H1 (cell line): Measurements from ENCODE around the gene CRLF3. TPM values are rescaled to one million over a fixed set of nuclear protein-coding genes. Genes with fewer than 3 reads are reported as not detected.
"Not testable (repeated sequence)": the region's sequence is repeated elsewhere in the genome, so short reads cannot be mapped to it uniquely, and the experiment has no call there.

Source experiments
- CTCF ChIA-PET: fragments of 300-600 bp; sonication (Branson Sonifier 250); formaldehyde crosslinking; loops from one replicate; lab custom pipeline; 2021; ENCODE audit not compliant: partially characterized antibody; lab: Charles Lee
- POLR2A ChIA-PET: fragments of 300-600 bp; sonication (Branson Sonifier 250); formaldehyde crosslinking; loops from one replicate; lab custom pipeline; 2021; ENCODE audit warnings: inconsistent platforms; ENCODE audit not compliant: partially characterized antibody; lab: Charles Lee
- DNase-seq, 2 experiments: peaks; one replicate each; pipeline versions ENCODE4 v3.0.0 to v3.0.0-alpha.2; 2010 to 2022; ENCODE audit warnings: low spot score in 2 of 2, low read depth in 1 of 2, mixed read lengths in 1 of 2
- FAIRE-seq: peaks from 2 replicates; lab custom pipeline; 2011; peaks lifted over from hg19 to GRCh38; lab: Jason Lieb, UNC
- H2AFZ ChIP-seq: 2 replicates; pipeline ENCODE4 v1.8.1; 2012; ENCODE audit warnings: low read length, inconsistent platforms
- H2AK5ac ChIP-seq: 2 replicates; pipeline ENCODE4 v1.6.1; 2013; ENCODE audit warnings: low read depth, low read length
- H2BK120ac ChIP-seq: replicated peaks from 2 replicates; pipeline ENCODE3; 2013; ENCODE audit warnings: low read depth, low read length, inconsistent platforms
- H2BK12ac ChIP-seq: 2 replicates; pipeline ENCODE4 v1.6.1; 2013; ENCODE audit warnings: low read depth, low read length
- H2BK15ac ChIP-seq: 2 replicates; pipeline ENCODE4 v1.6.1; 2013; ENCODE audit warnings: low read length
- H2BK20ac ChIP-seq: 2 replicates; pipeline ENCODE4 v1.6.1; 2013; ENCODE audit warnings: low read length
- H2BK5ac ChIP-seq: 2 replicates; pipeline ENCODE4 v1.6.1; 2013; ENCODE audit warnings: low read depth, low read length
- H3K14ac ChIP-seq: 2 replicates; pipeline ENCODE4 v1.6.1; 2013; ENCODE audit warnings: inconsistent platforms; ENCODE audit not compliant: insufficient read length
- H3K18ac ChIP-seq: 2 replicates; pipeline ENCODE4 v1.6.1; 2013; ENCODE audit warnings: low read length; ENCODE audit errors: extremely low read depth
- H3K23ac ChIP-seq: 2 replicates; pipeline ENCODE4 v1.6.1; 2013; ENCODE audit warnings: inconsistent platforms; ENCODE audit not compliant: insufficient read length
- H3K23me2 ChIP-seq: 2 replicates; pipeline ENCODE4 v1.6.1; 2013; ENCODE audit warnings: low read depth, low read length
- H3K27ac ChIP-seq: 2 replicates; pipeline ENCODE4 v1.6.1; 2011; ENCODE audit warnings: low read depth, low read length, inconsistent platforms
- H3K27me3 ChIP-seq, 4 experiments: replicated peaks in 1 of 4; 1 replicate in 1 of 4; 2 replicates in 3 of 4; pipeline versions ENCODE4 v1.6.1 to v1.8.1; 2011 to 2013; ENCODE audit warnings: low read length in 3 of 4, mild to moderate bottlenecking in 3 of 4, inconsistent platforms in 2 of 4, mixed read lengths in 2 of 4, moderate library complexity in 1 of 4; ENCODE audit not compliant: control insufficient read depth in 3 of 4, insufficient read depth in 3 of 4; ENCODE audit errors: extremely low read depth in 1 of 4
- H3K36me3 ChIP-seq, 4 experiments: 2 replicates each; pipeline versions ENCODE4 v1.6.1 to v1.8.1; 2011 to 2013; ENCODE audit warnings: mild to moderate bottlenecking in 4 of 4, low read length in 3 of 4, moderate library complexity in 2 of 4, control low read depth in 1 of 4, inconsistent platforms in 1 of 4; ENCODE audit not compliant: insufficient read depth in 4 of 4, control insufficient read depth in 2 of 4
- H3K4ac ChIP-seq: replicated peaks from 2 replicates; pipeline ENCODE3; 2013; ENCODE audit warnings: low read length, low read depth, mixed read lengths, inconsistent platforms; ENCODE audit not compliant: insufficient read length
- H3K4me1 ChIP-seq, 4 experiments: replicated peaks in 1 of 4; 1 replicate in 1 of 4; 2 replicates in 3 of 4; pipeline versions ENCODE4 v1.6.1 to v1.8.1; 2011 to 2013; ENCODE audit warnings: low read length in 3 of 4, inconsistent platforms in 2 of 4, mixed read lengths in 1 of 4; ENCODE audit not compliant: insufficient read depth in 4 of 4, control insufficient read depth in 3 of 4
- H3K4me2 ChIP-seq, 2 experiments: 2 replicates each; pipeline versions ENCODE4 v1.6.1 to v1.8.1; 2011 to 2013; ENCODE audit warnings: low read depth in 2 of 2, low read length in 2 of 2, control low read depth in 1 of 2, inconsistent platforms in 1 of 2, mild to moderate bottlenecking in 1 of 2; ENCODE audit not compliant: insufficient read depth in 1 of 2
- H3K4me3 ChIP-seq, 4 experiments: fragments of 200-600, 300-600 bp in 1 of 4; sonication (generic), shearing (Covaris generic), sonication (Bioruptor Twin) in 1 of 4; 2 replicates each; pipeline versions ENCODE4 v1.5.1 to v1.8.1; 2011 to 2016; ENCODE audit warnings: low read length in 4 of 4, low read depth in 3 of 4, control low read depth in 2 of 4, inconsistent platforms in 2 of 4, mild to moderate bottlenecking in 2 of 4, mixed read lengths in 1 of 4, moderate library complexity in 1 of 4; ENCODE audit not compliant: insufficient read depth in 2 of 4; ENCODE audit errors: extremely low read depth in 1 of 4
- H3K56ac ChIP-seq: replicated peaks from 2 replicates; pipeline ENCODE3; 2013; ENCODE audit warnings: low read depth, mild to moderate bottlenecking, mixed read lengths, low read length, inconsistent platforms; ENCODE audit not compliant: insufficient read length
- H3K79me1 ChIP-seq: 2 replicates; pipeline ENCODE4 v1.6.1; 2013; ENCODE audit warnings: low read depth, low read length, control low read depth
- H3K79me2 ChIP-seq, 2 experiments: 2 replicates each; pipeline versions ENCODE4 v1.6.1 to v1.8.1; 2012 to 2013; ENCODE audit warnings: low read length in 2 of 2, mild to moderate bottlenecking in 2 of 2, inconsistent platforms in 1 of 2; ENCODE audit not compliant: insufficient read depth in 2 of 2, control insufficient read depth in 1 of 2
- H3K9ac ChIP-seq, 4 experiments: replicated peaks in 1 of 4; 1 replicate in 1 of 4; 2 replicates in 3 of 4; pipeline versions ENCODE4 v1.6.1 to v1.8.1; 2011 to 2013; ENCODE audit warnings: low read depth in 3 of 4, low read length in 3 of 4, control low read depth in 2 of 4, mild to moderate bottlenecking in 2 of 4, moderate library complexity in 2 of 4, inconsistent platforms in 1 of 4; ENCODE audit errors: extremely low read depth in 1 of 4
- H3K9me3 ChIP-seq, 2 experiments: 2 replicates each; pipeline versions ENCODE4 v1.6.1 to v1.8.1; 2012 to 2013; ENCODE audit warnings: mild to moderate bottlenecking in 2 of 2, moderate library complexity in 2 of 2, control low read depth in 1 of 2, inconsistent platforms in 1 of 2, low read depth in 1 of 2, low read length in 1 of 2, mixed read lengths in 1 of 2; ENCODE audit not compliant: insufficient read depth in 2 of 2
- H4K20me1 ChIP-seq, 2 experiments: replicated peaks in 1 of 2; 2 replicates each; pipeline versions ENCODE3 to v1.8.1; 2011 to 2013; ENCODE audit warnings: inconsistent platforms in 2 of 2, low read length in 2 of 2, mild to moderate bottlenecking in 1 of 2; ENCODE audit not compliant: insufficient read depth in 2 of 2, control insufficient read depth in 1 of 2
- H4K5ac ChIP-seq: 2 replicates; pipeline ENCODE4 v1.6.1; 2013; ENCODE audit warnings: low read length, low read depth, mixed read lengths, inconsistent platforms; ENCODE audit not compliant: insufficient read length
- H4K8ac ChIP-seq: 2 replicates; pipeline ENCODE4 v1.8.0; 2013; ENCODE audit warnings: mild to moderate bottlenecking, moderate library complexity, low read length, inconsistent platforms; ENCODE audit not compliant: insufficient read depth; ENCODE audit errors: extremely low read depth
- H4K91ac ChIP-seq: replicated peaks from 2 replicates; pipeline ENCODE3; 2013; ENCODE audit warnings: low read length, mixed read lengths, inconsistent platforms; ENCODE audit not compliant: insufficient read length
- WGBS, 2 experiments: shearing (Covaris generic) in 1 of 2; methylation state at CpG; one replicate each; pipeline versions ENCODE4 v1.1.6 to v1.1.7; 2013 to 2015; ENCODE audit warnings: low lambda C conversion rate in 2 of 2, mixed read lengths in 2 of 2, inconsistent platforms in 1 of 2, low coverage in 1 of 2, missing lambda C conversion rate in 1 of 2; ENCODE audit not compliant: insufficient replicate concordance in 2 of 2, insufficient coverage in 1 of 2, insufficient read length in 1 of 2; ENCODE audit errors: extremely low coverage in 1 of 2, missing lambda C conversion rate in 1 of 2; 5-methylcytosine and 5-hydroxymethylcytosine counted together
- polyA plus RNA-seq, 7 experiments: library from polyadenylated mRNA; depleted of rRNA in 3 of 7; stranded (reverse) in 5 of 7; unstranded in 2 of 7; fragments of >200 nt in 5 of 7; fragments of 200-250 nt in 2 of 7; gene quantifications; 1 replicate in 5 of 7; 2 replicates in 1 of 7; 4 replicates in 1 of 7; pipeline versions ENCODE4 v1.2.1 to v1.2.3, GENCODE V29; 2011 to 2013; ENCODE audit warnings: missing spikeins in 2 of 7, mixed read lengths in 2 of 7
- total RNA-seq: library from RNA; stranded (reverse); fragmentation: NEBNext Ultra II Directional; extraction: Animal tissue kit (Norgen Biotek cat#: 25700); gene quantifications from 2 replicates; pipeline ENCODE4 v1.2.1, GENCODE V29; 2021

The CRLF3 gene
- total and polyA plus RNA-seq, 2 of the 8 experiments (the other 6 are each of a cell fraction or from before 2014, with no cell fraction given) = 12.7 to 22.7 TPM

DNA sequence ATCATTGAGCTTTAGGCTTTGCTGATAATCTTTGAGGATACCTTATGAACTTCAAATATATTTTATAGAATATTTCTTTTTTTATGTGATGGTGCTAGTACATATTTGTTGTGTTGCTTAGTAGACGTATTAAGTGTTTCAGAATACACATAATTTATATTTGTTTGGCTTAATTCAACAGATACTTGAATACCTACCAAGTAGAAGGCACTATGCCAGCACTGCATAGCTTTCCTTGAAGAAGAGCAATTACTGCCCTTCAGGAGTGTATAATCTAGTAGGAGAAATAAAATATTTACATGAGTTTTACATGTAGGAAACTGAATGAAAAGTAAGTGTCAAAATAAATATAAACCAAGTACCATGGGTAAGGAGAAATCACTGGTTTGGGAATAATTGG lies 81.8 kb downstream of the CRLF3 start:
- Histone ChIP-seq H3K79me2 (peaks cover 0 to 62% of the 10 kb centered on the region in 2 experiments; a peak in 2 of 4 replicates), H3K36me3 (peaks cover 0 to 41% (median 5%) of the 10 kb centered on the region in 4 experiments; a peak in 4 of 8 replicates)
- H2AK5ac ChIP-seq, H2BK12ac ChIP-seq, H3K9me3 ChIP-seq, H3K56ac ChIP-seq, H3K9ac ChIP-seq, H4K91ac ChIP-seq, H2AFZ ChIP-seq, H3K4me3 ChIP-seq, H4K5ac ChIP-seq, POLR2A ChIA-PET, H3K27ac ChIP-seq, H3K4me2 ChIP-seq, H3K23ac ChIP-seq, H3K18ac ChIP-seq, H3K27me3 ChIP-seq, DNase-seq, H2BK120ac ChIP-seq, H2BK5ac ChIP-seq, H2BK20ac ChIP-seq, H3K79me1 ChIP-seq, CTCF ChIA-PET, H4K20me1 ChIP-seq, H4K8ac ChIP-seq, H2BK15ac ChIP-seq, H3K4me1 ChIP-seq, H3K4ac ChIP-seq, H3K14ac ChIP-seq, H3K23me2 ChIP-seq, FAIRE-seq: not testable (repeated sequence)
- 95% methylated on average over 1 of the region's 1 CpG; no CpG with 5 or more reads in 1 of the 2 experiments for WGBS, 2 experiments

DNA sequence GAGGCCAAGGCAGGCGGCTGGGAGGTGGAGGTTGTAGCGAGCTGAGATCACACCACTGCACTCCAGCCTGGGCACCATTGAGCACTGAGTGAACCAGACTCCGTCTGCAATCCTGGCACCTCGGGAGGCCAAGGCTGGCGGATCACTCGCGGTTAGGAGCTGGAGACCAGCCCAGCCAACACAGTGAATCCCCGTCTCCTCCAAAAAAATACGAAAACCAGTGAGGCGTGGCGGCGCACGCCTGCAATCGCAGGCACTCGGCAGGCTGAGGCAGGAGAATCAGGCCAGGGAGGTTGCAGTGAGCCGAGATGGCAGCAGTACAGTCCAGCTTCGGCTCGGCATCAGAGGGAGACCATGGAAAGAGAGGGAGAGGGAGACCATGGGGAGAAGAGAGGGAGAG lies 88.1 kb downstream of the CRLF3 start:
- H3K9ac ChIP-seq, H2AFZ ChIP-seq, H3K56ac ChIP-seq, H3K27ac ChIP-seq, POLR2A ChIA-PET, H2BK15ac ChIP-seq, H4K8ac ChIP-seq, H3K14ac ChIP-seq, CTCF ChIA-PET, H2BK20ac ChIP-seq, H3K18ac ChIP-seq, H3K79me1 ChIP-seq, H4K5ac ChIP-seq, H2BK12ac ChIP-seq, H3K27me3 ChIP-seq, H3K4me2 ChIP-seq, H3K23ac ChIP-seq, H2BK120ac ChIP-seq, H2BK5ac ChIP-seq, FAIRE-seq, H3K9me3 ChIP-seq, H3K4ac ChIP-seq, H3K23me2 ChIP-seq, H3K4me3 ChIP-seq, H3K4me1 ChIP-seq, H4K91ac ChIP-seq, H2AK5ac ChIP-seq: not testable (repeated sequence)
- peak in 1 of 2 experiments; percentile 37 for DNase-seq
- H3K36me3 ChIP-seq = peaks cover 0 to 19% (median 0%) of the 10 kb centered on the region in 4 experiments; a peak in 2 of 8 replicates
- WGBS, 2 experiments = 88% methylated on average over 13 of the region's 18 CpGs; no CpG with 5 or more reads in 1 of the 2 experiments
- peaks cover 0 to 16% of the 10 kb centered on the region in 2 experiments for H4K20me1 ChIP-seq
- H3K79me2 ChIP-seq = peaks cover 6 to 85% of the 10 kb centered on the region in 2 experiments; a peak in 3 of 4 replicates
